GM12878 (cell line): ENCODE data around the gene CASP8. TPM values are rescaled to one million over a fixed set of nuclear protein-coding genes. Genes with fewer than 3 reads are reported as not detected.

Experiments used
- BACH1 ChIP-seq: fragments of 450-650 bp; IDR thresholded peaks from 2 replicates; pipeline ENCODE4 v1.6.1; 2017; ENCODE audit warnings: mild to moderate bottlenecking, borderline replicate concordance
- BHLHE40 ChIP-seq, 2 experiments: fragments of 450-650 bp in 1 of 2; IDR thresholded peaks; 2 replicates each; pipeline ENCODE4 v1.6.1; 2011 to 2017; ENCODE audit warnings: low read depth in 2 of 2, borderline replicate concordance in 1 of 2, improper control_type of control experiment in 1 of 2, low read length in 1 of 2, mild to moderate bottlenecking in 1 of 2
- BRCA1 ChIP-seq: IDR thresholded peaks from 2 replicates; pipeline ENCODE4 v1.6.1; 2011; ENCODE audit warnings: low read depth, low read length, improper control_type of control experiment
- CBFB ChIP-seq: IDR thresholded peaks from 2 replicates; pipeline ENCODE4 v1.6.1; 2016; ENCODE audit warnings: antibody characterized with exemption, low read depth
- CREB1 ChIP-seq: IDR thresholded peaks from 2 replicates; pipeline ENCODE4 v1.6.1; 2012; ENCODE audit warnings: low read depth, mild to moderate bottlenecking, inconsistent platforms
- CREM ChIP-seq: IDR thresholded peaks from 2 replicates; pipeline ENCODE4 v1.6.1; 2014; ENCODE audit warnings: antibody characterized with exemption, low read depth
- ETV6 ChIP-seq, 2 experiments: fragments of 450-650 bp in 1 of 2; IDR thresholded peaks in 1 of 2; conservative IDR thresholded peaks in 1 of 2; 2 replicates each; pipeline ENCODE4 v1.6.1; 2014; ENCODE audit warnings: antibody characterized with exemption in 1 of 2, borderline replicate concordance in 1 of 2, low read depth in 1 of 2, mild to moderate bottlenecking in 1 of 2, moderate library complexity in 1 of 2
- EZH2 ChIP-seq: IDR thresholded peaks from 2 replicates; pipeline ENCODE4 v1.6.1; 2012; ENCODE audit warnings: low read depth, mild to moderate bottlenecking, control low read depth, inconsistent platforms, low read length, borderline replicate concordance; ENCODE audit not compliant: control insufficient read depth
- FOXK2 ChIP-seq: fragments of 450-650 bp; IDR thresholded peaks from 2 replicates; pipeline ENCODE4 v1.6.1; 2017; ENCODE audit warnings: mild to moderate bottlenecking, moderate library complexity
- GABPA ChIP-seq: IDR thresholded peaks from 2 replicates; pipeline ENCODE4 v1.6.1; 2014; ENCODE audit warnings: antibody characterized with exemption, low read depth, mild to moderate bottlenecking, inconsistent platforms
- JUND ChIP-seq: IDR thresholded peaks from 2 replicates; pipeline ENCODE4 v1.6.1; 2012; ENCODE audit warnings: low read depth, mild to moderate bottlenecking, low read length, improper control_type of control experiment, moderate library complexity
- LARP7 ChIP-seq: fragments of 450-650 bp; IDR thresholded peaks from 2 replicates; pipeline ENCODE4 v1.6.1; 2017; ENCODE audit warnings: mild to moderate bottlenecking
- NFXL1 ChIP-seq: fragments of 450-650 bp; IDR thresholded peaks from 2 replicates; pipeline ENCODE4 v1.6.1; 2017; ENCODE audit warnings: antibody characterized with exemption, mild to moderate bottlenecking, borderline replicate concordance
- NKRF ChIP-seq: fragments of 450-650 bp; conservative IDR thresholded peaks from 2 replicates; pipeline ENCODE4 v1.6.1; 2017; ENCODE audit warnings: mild to moderate bottlenecking, moderate library complexity
- POLR2AphosphoS2 ChIP-seq: IDR thresholded peaks from 2 replicates; pipeline ENCODE4 v1.6.1; 2011; ENCODE audit warnings: low read depth, mild to moderate bottlenecking, low read length, improper control_type of control experiment, moderate library complexity
- POLR2AphosphoS5 ChIP-seq: IDR thresholded peaks from 2 replicates; pipeline ENCODE4 v1.6.1; 2011; ENCODE audit warnings: mild to moderate bottlenecking, low read length, inconsistent platforms
- RAD51 ChIP-seq: fragments of 450-650 bp; IDR thresholded peaks from 2 replicates; pipeline ENCODE4 v1.6.1; 2016; ENCODE audit warnings: moderate library complexity, mild to moderate bottlenecking, inconsistent platforms
- SIX5 ChIP-seq: IDR thresholded peaks from 2 replicates; pipeline ENCODE4 v1.6.1; 2011; ENCODE audit warnings: mild to moderate bottlenecking, low read depth, low read length, moderate library complexity; ENCODE audit not compliant: severe bottlenecking
- SRF ChIP-seq, 2 experiments: IDR thresholded peaks; 2 replicates each; pipeline ENCODE4 v1.6.1; 2011; ENCODE audit warnings: low read depth in 2 of 2, low read length in 2 of 2, mild to moderate bottlenecking in 1 of 2, moderate library complexity in 1 of 2
- SUPT20H ChIP-seq: IDR thresholded peaks from 2 replicates; pipeline ENCODE4 v1.6.1; 2011; ENCODE audit warnings: low read depth, mild to moderate bottlenecking, low read length, moderate library complexity, borderline replicate concordance; ENCODE audit not compliant: control insufficient read depth
- TARDBP ChIP-seq: IDR thresholded peaks from 2 replicates; pipeline ENCODE4 v1.6.1; 2016; ENCODE audit warnings: borderline replicate concordance
- WRNIP1 ChIP-seq: IDR thresholded peaks from 2 replicates; pipeline ENCODE4 v1.6.1; 2011; ENCODE audit warnings: low read depth, low read length, improper control_type of control experiment, borderline replicate concordance
- ZNF274 ChIP-seq: IDR thresholded peaks from one replicate; pipeline ENCODE4 v1.8.0; 2011; ENCODE audit not compliant: insufficient read length, insufficient read depth
- ZNF687 ChIP-seq: fragments of 450-650 bp; IDR thresholded peaks from 2 replicates; pipeline ENCODE4 v1.6.1; 2017; ENCODE audit warnings: mild to moderate bottlenecking, moderate library complexity
- ZZZ3 ChIP-seq: IDR thresholded peaks from 2 replicates; pipeline ENCODE4 v1.6.1; 2011; ENCODE audit warnings: low read depth; ENCODE audit not compliant: control insufficient read depth, insufficient read length
- polyA plus RNA-seq, 11 experiments: library from polyadenylated mRNA; depleted of rRNA in 4 of 11; unstranded in 6 of 11; stranded (reverse) in 5 of 11; fragments of >200 nt; fragmentation: Nextera tagmentation in 4 of 11; fragmentation: Illumina TruSeq in 1 of 11; extraction: Ambion mirVana in 4 of 11; extraction: Trizol in 1 of 11; gene quantifications; 1 replicate in 1 of 11; 2 replicates in 10 of 11; pipeline versions ENCODE4 v1.2.1 to v1.2.3, GENCODE V29; 2011 to 2016; ENCODE audit warnings: inconsistent platforms in 2 of 11, missing spikeins in 2 of 11, low read depth in 1 of 11
- total RNA-seq, 4 experiments: library from RNA; depleted of rRNA in 3 of 4; stranded (reverse); fragments of >200 nt in 3 of 4; fragmentation: Illumina TruSeq in 1 of 4; extraction: Trizol in 1 of 4; gene quantifications; 2 replicates each; pipeline versions ENCODE4 v1.2.1 to v1.2.3, GENCODE V29; 2013 to 2021

CASP8 gene
- total and polyA plus RNA-seq, 10 of the 15 experiments (the other 5 are each of a cell fraction or from before 2014, with no cell fraction given), result 18.6 to 54.1 (median 39.9) TPM

- TF ChIP-seq EZH2 (no peak), ZZZ3 (no peak), POLR2AphosphoS5 (peak; percentile 75), LARP7 (peak; percentile 78), WRNIP1 (no peak), BRCA1 (no peak), JUND (peak; percentile 75; the same call in 1 of the 2 replicates), CBFB (peak; percentile 85; the same call in 1 of the 2 replicates), ZNF687 (peak; percentile 94), NFXL1 (no peak), NKRF (peak; percentile 67), CREM (peak; percentile 67), SRF (IDR thresholded peaks at IDR 0.05; ENCODE audit: low read depth in 2 of 2, low read length in 2 of 2) (0 out of 4 replicates have a peak, but pooled peaks of 1 of the 2 experiments have one; percentile 8), BHLHE40 (IDR thresholded peaks at IDR 0.05; ENCODE audit: borderline replicate concordance in 1 of 2, low read depth in 2 of 2, low read length in 1 of 2) (peak; percentile 82 to 84), ETV6 (conservative IDR thresholded peaks at IDR 0.05 in 1 of 2, IDR thresholded peaks at IDR 0.05 in 1 of 2; ENCODE audit: borderline replicate concordance in 1 of 2, low read depth in 1 of 2) (peak in 1 of 2 experiments; percentile 61; a peak in 2 of 4 replicates), TARDBP (peak; percentile 41), BACH1 (0 out of 2 replicates have a peak, but pooled peaks have one; percentile 52), POLR2AphosphoS2 (no peak), FOXK2 (peak; percentile 70; the same call in 1 of the 2 replicates), GABPA (peak; percentile 62; the same call in 1 of the 2 replicates), SUPT20H (no peak), CREB1 (peak; percentile 51), RAD51 (peak; percentile 61; the same call in 1 of the 2 replicates), ZNF274 (no peak), SIX5 (no peak)
Measured at GRCh38 chr2:201257956-201258665, 2.2 kb upstream of the CASP8 start (continued).
